ENCODE results near the gene RDM1. TPM values are rescaled to one million over a fixed set of nuclear protein-coding genes. Genes with fewer than 3 reads are reported as not detected.

The RDM1 gene
- total RNA-seq, 1 donor from 2014 or later = not detected

DNA sequence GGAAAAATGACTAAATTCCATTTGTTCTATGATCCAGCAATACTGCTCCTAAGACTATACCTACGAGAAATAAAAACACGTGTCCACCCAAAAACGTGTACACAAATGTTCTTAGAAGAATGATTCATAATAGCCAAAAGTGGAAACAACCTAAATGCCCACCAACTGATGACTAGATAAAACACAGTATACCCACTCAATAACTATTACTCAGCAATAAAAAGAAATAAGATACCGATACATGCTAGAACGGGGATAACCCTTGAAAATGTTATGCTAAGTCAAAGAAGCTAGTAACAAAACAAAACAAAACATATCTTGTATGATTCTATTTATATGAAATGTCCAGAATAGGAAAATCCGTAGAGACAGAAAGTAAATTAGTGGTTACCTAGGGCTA, 33.1 kb upstream of the RDM1 start:
- FAIRE-seq (no peak), DNase-seq (ENCODE audit: low read depth) (no peak)
- TF ChIP-seq, protein P1, sequence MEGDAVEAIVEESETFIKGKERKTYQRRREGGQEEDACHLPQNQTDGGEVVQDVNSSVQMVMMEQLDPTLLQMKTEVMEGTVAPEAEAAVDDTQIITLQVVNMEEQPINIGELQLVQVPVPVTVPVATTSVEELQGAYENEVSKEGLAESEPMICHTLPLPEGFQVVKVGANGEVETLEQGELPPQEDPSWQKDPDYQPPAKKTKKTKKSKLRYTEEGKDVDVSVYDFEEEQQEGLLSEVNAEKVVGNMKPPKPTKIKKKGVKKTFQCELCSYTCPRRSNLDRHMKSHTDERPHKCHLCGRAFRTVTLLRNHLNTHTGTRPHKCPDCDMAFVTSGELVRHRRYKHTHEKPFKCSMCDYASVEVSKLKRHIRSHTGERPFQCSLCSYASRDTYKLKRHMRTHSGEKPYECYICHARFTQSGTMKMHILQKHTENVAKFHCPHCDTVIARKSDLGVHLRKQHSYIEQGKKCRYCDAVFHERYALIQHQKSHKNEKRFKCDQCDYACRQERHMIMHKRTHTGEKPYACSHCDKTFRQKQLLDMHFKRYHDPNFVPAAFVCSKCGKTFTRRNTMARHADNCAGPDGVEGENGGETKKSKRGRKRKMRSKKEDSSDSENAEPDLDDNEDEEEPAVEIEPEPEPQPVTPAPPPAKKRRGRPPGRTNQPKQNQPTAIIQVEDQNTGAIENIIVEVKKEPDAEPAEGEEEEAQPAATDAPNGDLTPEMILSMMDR (IDR thresholded peaks at IDR 0.05; ENCODE audit: insufficient read depth, low read length, severe bottlenecking) = no peak
- Histone ChIP-seq H3K27me3 (ENCODE audit: control insufficient read depth, insufficient read depth, low read length) (peaks cover 2% of the 10 kb centered on the region), H3K36me3 (ENCODE audit: control insufficient read depth, insufficient read depth, low read length) (no peaks in the 10 kb centered on the region), H3K4me3 (ENCODE audit: low read depth, low read length) (no peak overlapping the region)

DNA sequence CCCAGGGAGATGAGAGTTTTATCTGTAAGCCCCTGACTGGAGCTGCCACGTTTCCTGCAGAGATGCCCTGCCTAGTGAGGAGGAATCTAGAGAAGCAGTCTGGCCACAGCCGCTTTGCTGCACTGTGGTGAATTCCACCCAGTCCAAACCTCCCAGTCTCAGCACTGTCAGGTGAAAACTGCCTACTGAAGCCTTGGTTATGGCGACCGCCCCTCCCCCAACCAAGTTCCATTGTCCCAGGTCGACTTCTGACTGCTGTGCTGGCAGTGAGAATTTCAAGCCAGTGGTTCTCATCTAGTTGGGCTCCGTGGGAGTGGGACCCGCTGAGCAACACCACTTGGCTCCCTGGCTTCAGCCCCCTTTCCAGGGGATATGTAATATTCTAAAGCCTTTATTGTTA, 23.1 kb upstream of the RDM1 start:
- no peak for DNase-seq (ENCODE audit: low read depth)
- no peak for FAIRE-seq
- no peaks in the 10 kb centered on the region for H3K36me3 ChIP-seq (ENCODE audit: control insufficient read depth, insufficient read depth, low read length)
- no peak overlapping the region for H3K4me3 ChIP-seq (ENCODE audit: low read depth, low read length)
- TF ChIP-seq, protein P1 (IDR thresholded peaks at IDR 0.05; ENCODE audit: insufficient read depth, low read length, severe bottlenecking) = no peak
- peaks cover 4% of the 10 kb centered on the region for H3K27me3 ChIP-seq (ENCODE audit: control insufficient read depth, insufficient read depth, low read length)

DNA sequence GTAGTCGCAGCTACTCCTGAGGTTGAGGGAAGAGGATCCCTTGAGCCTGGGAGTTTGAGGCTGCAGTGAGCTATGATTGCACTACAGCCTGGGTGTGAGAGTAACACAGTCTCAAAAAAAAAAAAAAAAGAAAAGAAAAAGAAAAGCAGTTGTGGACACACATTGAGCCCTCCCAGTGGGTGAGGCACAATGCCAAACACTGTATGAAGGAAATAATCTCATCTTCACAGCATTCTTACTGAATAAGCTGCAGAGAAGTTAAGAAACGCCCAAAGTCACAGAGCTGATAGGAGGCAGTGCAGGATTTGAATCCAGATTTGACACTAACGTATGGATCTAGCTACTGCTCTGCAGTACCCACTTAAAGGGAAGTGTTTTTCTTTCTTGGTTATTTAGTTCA, 18.8 kb upstream of the RDM1 start:
- TF ChIP-seq, protein P1 (IDR thresholded peaks at IDR 0.05; ENCODE audit: insufficient read depth, low read length, severe bottlenecking) = no peak
- FAIRE-seq (no peak), DNase-seq (ENCODE audit: low read depth) (no peak)
- Histone ChIP-seq H3K4me3 (ENCODE audit: low read depth, low read length) (no peak overlapping the region), H3K36me3 (ENCODE audit: control insufficient read depth, insufficient read depth, low read length) (no peaks in the 10 kb centered on the region), H3K27me3 (ENCODE audit: control insufficient read depth, insufficient read depth, low read length) (peaks cover 3% of the 10 kb centered on the region)

DNA sequence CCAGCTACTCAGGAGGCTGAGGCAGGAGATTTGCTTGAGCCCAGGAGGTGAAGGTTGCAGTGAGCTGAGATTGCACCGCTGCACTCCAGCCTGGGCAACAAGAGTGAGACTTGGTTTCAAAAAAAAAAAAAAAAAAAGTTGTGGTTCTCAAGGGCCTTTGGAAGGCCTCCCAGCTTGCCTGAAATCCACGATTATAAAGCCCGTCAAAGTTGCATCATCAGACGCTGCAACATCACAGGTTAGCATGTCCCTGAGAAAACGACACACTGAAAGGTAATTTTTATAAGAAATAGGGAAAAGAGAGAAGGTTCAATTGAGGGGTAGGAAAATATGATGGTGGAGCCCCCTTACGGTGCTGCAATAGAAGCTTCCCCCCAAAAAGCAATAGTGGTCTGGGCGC, 17.5 kb upstream of the RDM1 start:
- TF ChIP-seq, protein P1 (IDR thresholded peaks at IDR 0.05; ENCODE audit: insufficient read depth, low read length, severe bottlenecking) = no peak
- no peaks in the 10 kb centered on the region for H3K36me3 ChIP-seq (ENCODE audit: control insufficient read depth, insufficient read depth, low read length)
- H3K27me3 ChIP-seq (ENCODE audit: control insufficient read depth, insufficient read depth, low read length) = peaks cover 3% of the 10 kb centered on the region
- FAIRE-seq (no peak), DNase-seq (ENCODE audit: low read depth) (no peak)
- H3K4me3 ChIP-seq (ENCODE audit: low read depth, low read length) = no peak overlapping the region

DNA sequence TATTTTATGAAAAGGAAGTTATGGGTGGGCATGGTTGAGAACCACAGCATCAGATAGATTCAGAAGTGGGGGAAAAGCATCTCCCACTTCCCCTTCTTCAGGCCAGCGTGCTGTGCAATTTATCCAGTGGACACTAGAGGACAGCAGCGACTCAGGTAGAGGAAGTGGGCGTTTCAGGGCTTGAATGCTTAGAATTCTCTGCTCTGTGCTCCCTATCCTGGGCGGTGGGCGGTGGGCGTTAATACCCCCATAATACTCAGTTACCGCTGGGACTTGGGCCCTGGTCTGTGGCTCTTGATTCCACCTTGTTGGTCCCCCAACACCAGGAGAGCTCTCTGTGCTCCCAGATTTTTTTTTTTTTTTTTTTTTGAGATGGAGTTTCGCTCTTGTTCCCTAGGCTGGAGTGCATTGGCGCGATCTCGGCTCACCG, 16.6 kb upstream of the RDM1 start:
- DNase-seq (ENCODE audit: low read depth) (peak; percentile 44), FAIRE-seq (no peak)
- TF ChIP-seq, protein P1 (IDR thresholded peaks at IDR 0.05; ENCODE audit: insufficient read depth, low read length, severe bottlenecking) = peak; percentile 87
- Histone ChIP-seq H3K27me3 (ENCODE audit: control insufficient read depth, insufficient read depth, low read length) (peaks cover 3% of the 10 kb centered on the region), H3K4me3 (ENCODE audit: low read depth, low read length) (no peak overlapping the region), H3K36me3 (ENCODE audit: control insufficient read depth, insufficient read depth, low read length) (no peaks in the 10 kb centered on the region)

DNA sequence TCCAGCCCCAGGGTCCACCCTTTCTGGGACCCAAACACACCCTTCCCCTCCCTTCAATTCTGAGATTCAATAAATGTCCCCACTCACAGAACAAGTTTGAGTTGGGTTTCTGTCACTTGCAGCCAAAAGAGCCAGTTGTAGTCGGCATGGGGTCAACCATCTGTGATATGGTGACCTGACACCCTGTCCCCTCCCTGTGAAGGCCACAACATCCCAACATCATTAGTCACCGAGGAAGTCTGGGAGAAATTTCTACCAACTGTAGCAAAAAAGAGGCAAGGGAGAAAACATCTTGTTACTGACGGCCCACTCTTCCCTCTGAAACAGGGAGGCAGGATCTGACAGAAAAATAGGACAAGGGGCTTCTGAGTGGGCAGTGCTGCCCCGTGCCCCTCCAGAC, 13.6 kb upstream of the RDM1 start:
- Histone ChIP-seq H3K36me3 (ENCODE audit: control insufficient read depth, insufficient read depth, low read length) (no peaks in the 10 kb centered on the region), H3K27me3 (ENCODE audit: control insufficient read depth, insufficient read depth, low read length) (no peaks in the 10 kb centered on the region), H3K4me3 (ENCODE audit: low read depth, low read length) (no peak overlapping the region)
- FAIRE-seq (no peak), DNase-seq (ENCODE audit: low read depth) (no peak)
- TF ChIP-seq, protein P1 (IDR thresholded peaks at IDR 0.05; ENCODE audit: insufficient read depth, low read length, severe bottlenecking) = no peak
